ENCODE data around the gene DCC. TPM values are rescaled to one million over a fixed set of nuclear protein-coding genes. Genes with fewer than 3 reads are reported as not detected.

Gene DCC
- polyA plus RNA-seq, 1 experiment = 0.15 TPM

DNA sequence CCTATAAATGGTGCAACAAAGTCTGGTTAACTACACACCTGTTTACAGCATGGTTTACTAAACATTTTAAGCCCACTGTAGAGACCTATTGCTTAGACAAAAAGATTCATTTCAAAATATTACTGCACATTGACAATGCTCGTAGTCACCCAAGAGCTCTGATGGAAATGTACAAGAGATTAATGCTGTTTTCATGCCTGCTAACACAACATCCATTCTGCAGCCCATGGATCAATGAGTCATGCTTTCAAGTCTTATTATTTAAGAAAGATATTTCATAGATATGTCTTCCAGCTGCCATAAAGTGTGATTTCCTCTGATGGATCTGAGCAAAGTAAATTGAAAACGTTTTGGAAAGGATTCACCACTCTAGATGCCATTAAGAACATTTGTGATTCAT is 1103.3 kb downstream of the DCC start:
- ChIA-PET POLR2A (no interaction called here), CTCF (no interaction called here)
- Histone ChIP-seq H3K27me3 (ENCODE audit: control insufficient read depth, insufficient read depth, low read length) (no peaks in the 10 kb centered on the region), H3K4me3 (ENCODE audit: low read depth, low read length) (no peak overlapping the region), H3K36me3 (ENCODE audit: control insufficient read depth, insufficient read depth, low read length) (no peaks in the 10 kb centered on the region)
- TF ChIP-seq CTCF (IDR thresholded peaks at IDR 0.05; ENCODE audit: insufficient read depth, low read depth, low read length) = no peak
- no peak for DNase-seq (ENCODE audit: low read depth)

DNA sequence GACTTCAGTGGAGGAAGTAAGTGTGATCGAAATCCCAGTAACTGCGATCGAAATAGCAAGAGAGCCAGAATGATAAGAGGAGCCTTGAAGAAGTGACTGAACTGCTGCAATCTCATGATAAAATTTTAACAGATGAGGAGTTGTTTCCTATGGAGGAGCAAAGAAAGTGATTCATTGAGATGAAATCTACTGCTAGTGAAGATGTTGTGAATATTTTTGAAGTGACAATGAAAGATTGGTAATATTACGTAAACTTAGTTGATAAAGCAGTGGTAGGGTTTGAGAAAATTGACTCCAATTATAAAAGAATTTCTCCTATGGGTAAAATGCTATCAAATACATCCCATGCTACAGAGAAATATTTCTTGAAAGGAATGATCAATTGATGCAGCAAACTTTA is 1103.8 kb downstream of the DCC start:
- TF ChIP-seq CTCF (IDR thresholded peaks at IDR 0.05; ENCODE audit: insufficient read depth, low read depth, low read length) = no peak
- no peaks in the 10 kb centered on the region for H3K27me3 ChIP-seq (ENCODE audit: control insufficient read depth, insufficient read depth, low read length)
- H3K36me3 ChIP-seq (ENCODE audit: control insufficient read depth, insufficient read depth, low read length) = no peaks in the 10 kb centered on the region
- DNase-seq (ENCODE audit: low read depth) = no peak
- POLR2A ChIA-PET = no interaction called here
- CTCF ChIA-PET = no interaction called here
- H3K4me3 ChIP-seq (ENCODE audit: low read depth, low read length) = no peak overlapping the region

GRCh38 chr18:53451902-53452301 is 1111.9 kb downstream of the DCC start:
- no peak overlapping the region for H3K4me3 ChIP-seq (ENCODE audit: low read depth, low read length)
- no peaks in the 10 kb centered on the region for H3K36me3 ChIP-seq (ENCODE audit: control insufficient read depth, insufficient read depth, low read length)
- CTCF ChIA-PET = no interaction called here
- no peak for DNase-seq (ENCODE audit: low read depth)
- no peaks in the 10 kb centered on the region for H3K27me3 ChIP-seq (ENCODE audit: control insufficient read depth, insufficient read depth, low read length)
- POLR2A ChIA-PET = no interaction called here
- no peak for TF ChIP-seq CTCF (IDR thresholded peaks at IDR 0.05; ENCODE audit: insufficient read depth, low read depth, low read length)

GRCh38 chr18:53457068-53457467 is 1117.1 kb downstream of the DCC start:
- H3K36me3 ChIP-seq (ENCODE audit: control insufficient read depth, insufficient read depth, low read length) = no peaks in the 10 kb centered on the region
- H3K27me3 ChIP-seq (ENCODE audit: control insufficient read depth, insufficient read depth, low read length) = no peaks in the 10 kb centered on the region
- no peak overlapping the region for H3K4me3 ChIP-seq (ENCODE audit: low read depth, low read length)
- POLR2A ChIA-PET = no interaction called here
- CTCF ChIA-PET = no interaction called here
- peak; percentile 5 for DNase-seq (ENCODE audit: low read depth)
- no peak for TF ChIP-seq CTCF (IDR thresholded peaks at IDR 0.05; ENCODE audit: insufficient read depth, low read depth, low read length)

GRCh38 chr18:53458268-53458667 is 1118.3 kb downstream of the DCC start:
- DNase-seq (ENCODE audit: low read depth) = no peak
- ChIA-PET POLR2A (no interaction called here), CTCF (no interaction called here)
- Histone ChIP-seq H3K4me3 (ENCODE audit: low read depth, low read length) (no peak overlapping the region), H3K27me3 (ENCODE audit: control insufficient read depth, insufficient read depth, low read length) (no peaks in the 10 kb centered on the region), H3K36me3 (ENCODE audit: control insufficient read depth, insufficient read depth, low read length) (no peaks in the 10 kb centered on the region)
- no peak for TF ChIP-seq CTCF (IDR thresholded peaks at IDR 0.05; ENCODE audit: insufficient read depth, low read depth, low read length)
